Neuronal stem cell (in vitro differentiated cells): ENCODE measurements around the gene SNX33. TPM values are rescaled to one million over a fixed set of nuclear protein-coding genes. Genes with fewer than 3 reads are reported as not detected.

Experiments
- DNase-seq: peaks from one replicate; pipeline ENCODE4 v3.0.0-alpha.2; 2013; ENCODE audit warnings: low spot score
- H2AFZ ChIP-seq: one replicate; pipeline ENCODE4 v1.6.1; 2013; ENCODE audit warnings: mild to moderate bottlenecking, low read length, inconsistent platforms
- H2AK5ac ChIP-seq: 2 replicates; pipeline ENCODE4 v1.6.1; 2013; ENCODE audit warnings: low read depth, mild to moderate bottlenecking, inconsistent platforms, low read length, moderate library complexity, mixed read lengths
- H2BK120ac ChIP-seq: 2 replicates; pipeline ENCODE4 v1.6.1; 2013; ENCODE audit warnings: low read depth, mild to moderate bottlenecking, inconsistent platforms, low read length, moderate library complexity, mixed read lengths
- H2BK12ac ChIP-seq: one replicate; pipeline ENCODE4 v1.6.1; 2013; ENCODE audit warnings: low read length, inconsistent platforms
- H2BK15ac ChIP-seq: 2 replicates; pipeline ENCODE4 v1.6.1; 2013; ENCODE audit warnings: mild to moderate bottlenecking, low read length, inconsistent platforms, mixed read lengths
- H2BK5ac ChIP-seq: one replicate; pipeline ENCODE4 v1.6.1; 2013; ENCODE audit warnings: inconsistent platforms, mild to moderate bottlenecking, low read length, moderate library complexity
- H3K14ac ChIP-seq: one replicate; pipeline ENCODE4 v1.6.1; 2013; ENCODE audit warnings: low read length, inconsistent platforms
- H3K18ac ChIP-seq: 2 replicates; pipeline ENCODE4 v1.6.1; 2013; ENCODE audit warnings: low read length, inconsistent platforms
- H3K23ac ChIP-seq: 2 replicates; pipeline ENCODE4 v1.6.1; 2013; ENCODE audit warnings: low read depth, mild to moderate bottlenecking, mixed read lengths, low read length, inconsistent platforms; ENCODE audit not compliant: poor library complexity
- H3K27ac ChIP-seq: replicated peaks from 3 replicates; pipeline ENCODE4 v1.5.1; 2013; ENCODE audit warnings: low read length, inconsistent platforms
- H3K27me3 ChIP-seq, 3 experiments: 2 replicates each; pipeline ENCODE4 v1.6.1; 2013; ENCODE audit warnings: low read length in 3 of 3, mild to moderate bottlenecking in 2 of 3, inconsistent platforms in 1 of 3, low read depth in 1 of 3, mixed read lengths in 1 of 3, moderate library complexity in 1 of 3; ENCODE audit not compliant: control insufficient read depth in 3 of 3, insufficient read depth in 3 of 3
- H3K36me3 ChIP-seq, 2 donors: replicated peaks in 1 of 2; 2 replicates each; pipeline ENCODE4 v1.6.1; 2013; ENCODE audit warnings: low read length in 2 of 2; ENCODE audit not compliant: control insufficient read depth in 2 of 2, insufficient read depth in 2 of 2
- H3K4ac ChIP-seq: 2 replicates; pipeline ENCODE4 v1.6.1; 2013; ENCODE audit warnings: inconsistent platforms, mild to moderate bottlenecking, low read length, moderate library complexity
- H3K4me1 ChIP-seq, 2 donors: 1 replicate in 1 of 2; 2 replicates in 1 of 2; pipeline ENCODE4 v1.6.1; 2013; ENCODE audit warnings: low read length in 2 of 2, low read depth in 1 of 2; ENCODE audit not compliant: control insufficient read depth in 2 of 2, insufficient read depth in 1 of 2
- H3K4me2 ChIP-seq: one replicate; pipeline ENCODE4 v1.6.1; 2013; ENCODE audit warnings: mild to moderate bottlenecking, low read length, inconsistent platforms; ENCODE audit not compliant: insufficient read depth, poor library complexity, severe bottlenecking
- H3K4me3 ChIP-seq, 2 donors: 2 replicates each; pipeline ENCODE4 v1.5.1; 2013; ENCODE audit warnings: low read length in 2 of 2, mild to moderate bottlenecking in 2 of 2, inconsistent platforms in 1 of 2, moderate library complexity in 1 of 2
- H3K79me1 ChIP-seq: one replicate; pipeline ENCODE4 v1.6.1; 2013; ENCODE audit warnings: low read depth, mild to moderate bottlenecking, inconsistent platforms, low read length, moderate library complexity
- H3K9ac ChIP-seq: one replicate; pipeline ENCODE4 v1.6.1; 2013; ENCODE audit warnings: mild to moderate bottlenecking, low read depth, low read length, inconsistent platforms; ENCODE audit not compliant: poor library complexity
- H3K9me3 ChIP-seq, 2 donors: replicated peaks in 1 of 2; 2 replicates each; pipeline versions ENCODE3 to v1.6.1; 2013; ENCODE audit warnings: low read length in 2 of 2, mild to moderate bottlenecking in 2 of 2, inconsistent platforms in 1 of 2, low read depth in 1 of 2, mixed read lengths in 1 of 2, moderate library complexity in 1 of 2; ENCODE audit not compliant: control insufficient read depth in 2 of 2, insufficient read depth in 1 of 2
- H4K8ac ChIP-seq: one replicate; pipeline ENCODE4 v1.6.1; 2013; ENCODE audit warnings: low read depth, mild to moderate bottlenecking, inconsistent platforms, low read length, moderate library complexity
- H4K91ac ChIP-seq: one replicate; pipeline ENCODE4 v1.6.1; 2013; ENCODE audit warnings: low read length, low read depth, mild to moderate bottlenecking, inconsistent platforms; ENCODE audit not compliant: poor library complexity
- WGBS, 2 donors: extraction: QIAGEN DNeasy Blood & Tissue Kit; methylation state at CpG; one replicate each; pipeline ENCODE4 v1.1.7; 2013; ENCODE audit warnings: missing lambda C conversion rate in 2 of 2, mixed read lengths in 1 of 2; ENCODE audit not compliant: insufficient read length in 2 of 2, insufficient replicate concordance in 1 of 2; ENCODE audit errors: extremely low coverage in 2 of 2; 5-methylcytosine and 5-hydroxymethylcytosine counted together
- polyA plus RNA-seq, 2 experiments: library from polyadenylated mRNA; stranded (reverse); fragments of 200-250 nt; gene quantifications; one replicate each; pipeline ENCODE4 v1.2.3, GENCODE V29; 2013

SNX33 gene
- 9.8 TPM for polyA plus RNA-seq (2013, experiment 1 of 2)
- 10.7 TPM for polyA plus RNA-seq (2013, experiment 2 of 2)

GRCh38 chr15:75647370-75648155 lies at the start of gene SNX33:
TSS of gene SNX33 (plus strand) at chr15:75647912. CDS start at chr15:75649103, 1,191 bp downstream.
- Histone ChIP-seq H3K23ac (peak within 1 kb of the TSS; percentile 62), H2AFZ (peak within 1 kb of the TSS; percentile 99), H2BK15ac (peak within 1 kb of the TSS; percentile 60), H3K4me1 (peaks cover 38% of the 10 kb centered on the region in 2 donors), H3K27me3 (peaks cover 0 to 9% (median 0%) of the 10 kb centered on the region in 3 experiments), H3K36me3 (peaks cover 13 to 31% of the 10 kb centered on the region in 2 donors), H3K79me1 (peaks cover 12% of the 10 kb centered on the region), H2AK5ac (peak within 1 kb of the TSS; percentile 79), H2BK5ac (peak within 1 kb of the TSS; percentile 97), H4K8ac (no peak within 1 kb of the TSS), H3K4ac (no peak within 1 kb of the TSS), H3K14ac (peak within 1 kb of the TSS; percentile 83), H3K9me3 (no peaks in the 10 kb centered on the region), H2BK12ac (no peak within 1 kb of the TSS), H4K91ac (peak within 1 kb of the TSS; percentile 22), H2BK120ac (peak within 1 kb of the TSS; percentile 93), H3K4me2 (peak within 1 kb of the TSS; percentile 99), H3K9ac (peak within 1 kb of the TSS; percentile 93), H3K27ac (peak within 1 kb of the TSS; percentile 93), H3K4me3 (peak within 1 kb of the TSS; percentile 96 to 98), H3K18ac (peak within 1 kb of the TSS; percentile 93)
- no CpG with 5 or more reads among the region's 76 CpGs for WGBS, 2 donors
- peak; percentile 90 for DNase-seq

GRCh38 chr15:75598361-75598760 lies 49.4 kb upstream of the SNX33 start:
- no peak overlapping the region for H3K4me2 ChIP-seq
- no peaks in the 10 kb centered on the region for H3K79me1 ChIP-seq
- H3K18ac ChIP-seq = no peak overlapping the region
- H2AFZ ChIP-seq = no peak overlapping the region
- no peaks in the 10 kb centered on the region for H3K9me3 ChIP-seq
- H3K36me3 ChIP-seq = peaks cover 19 to 69% of the 10 kb centered on the region in 2 donors
- no peaks in the 10 kb centered on the region for H3K27me3 ChIP-seq
- H4K8ac ChIP-seq = no peak overlapping the region
- H3K14ac ChIP-seq = no peak overlapping the region
- no peak overlapping the region for H3K4me3 ChIP-seq
- H3K27ac ChIP-seq = no peak overlapping the region
- no peaks in the 10 kb centered on the region for H3K4me1 ChIP-seq
- H3K4ac ChIP-seq = no peak overlapping the region
- H2BK120ac ChIP-seq = no peak overlapping the region
- H2BK15ac ChIP-seq = no peak overlapping the region
- no peak overlapping the region for H2AK5ac ChIP-seq
- no peak overlapping the region for H2BK12ac ChIP-seq
- no peak overlapping the region for H3K9ac ChIP-seq
- H2BK5ac ChIP-seq = no peak overlapping the region
- no peak overlapping the region for H4K91ac ChIP-seq
- H3K23ac ChIP-seq = no peak overlapping the region
- DNase-seq = no peak
- WGBS, 2 donors = no CpG with 5 or more reads among the region's 4 CpGs

GRCh38 chr15:75599401-75599800 lies 48.3 kb upstream of the SNX33 start:
- Histone ChIP-seq H3K23ac (no peak overlapping the region), H3K4me1 (no peaks in the 10 kb centered on the region), H2BK5ac (no peak overlapping the region), H3K9ac (no peak overlapping the region), H2BK12ac (no peak overlapping the region), H4K8ac (no peak overlapping the region), H4K91ac (no peak overlapping the region), H3K18ac (no peak overlapping the region), H3K27ac (no peak overlapping the region), H2AFZ (no peak overlapping the region), H3K4me2 (no peak overlapping the region), H3K27me3 (no peaks in the 10 kb centered on the region), H2BK15ac (no peak overlapping the region), H3K4me3 (no peak overlapping the region), H3K36me3 (peaks cover 19 to 71% of the 10 kb centered on the region in 2 donors), H3K9me3 (no peaks in the 10 kb centered on the region), H2BK120ac (no peak overlapping the region), H3K4ac (no peak overlapping the region), H3K79me1 (no peaks in the 10 kb centered on the region), H3K14ac (no peak overlapping the region), H2AK5ac (no peak overlapping the region)
- DNase-seq = no peak
- no CpG with 5 or more reads among the region's 2 CpGs for WGBS, 2 donors

- Histone ChIP-seq H2BK12ac (no peak overlapping the region), H3K79me1 (no peaks in the 10 kb centered on the region), H3K27ac (no peak overlapping the region), H3K4me3 (no peak overlapping the region), H3K14ac (no peak overlapping the region), H2BK15ac (no peak overlapping the region), H4K91ac (no peak overlapping the region), H2AK5ac (no peak overlapping the region), H2BK5ac (no peak overlapping the region), H3K18ac (no peak overlapping the region), H2AFZ (no peak overlapping the region), H3K36me3 (peaks cover 15 to 67% of the 10 kb centered on the region in 2 donors), H3K27me3 (no peaks in the 10 kb centered on the region), H3K9ac (no peak overlapping the region), H3K23ac (no peak overlapping the region), H4K8ac (no peak overlapping the region), H3K4me1 (no peaks in the 10 kb centered on the region), H3K9me3 (no peaks in the 10 kb centered on the region), H3K4me2 (no peak overlapping the region), H3K4ac (no peak overlapping the region), H2BK120ac (no peak overlapping the region)
- no peak for DNase-seq
- WGBS, 2 donors = no CpG with 5 or more reads among the region's 8 CpGs
Measured at GRCh38 chr15:75606026-75606425, 41.7 kb upstream of the SNX33 start.
